Lower leg skin (tissue), 4 donors: ENCODE results near the gene ENTPD1. TPM values are rescaled to one million over a fixed set of nuclear protein-coding genes. Genes with fewer than 3 reads are reported as not detected.
"Not testable (repeated sequence)": the region's sequence is repeated elsewhere in the genome, so short reads cannot be mapped to it uniquely, and the experiment has no call there.

Experiments used
- DNase-seq, 2 donors: peaks; one replicate each; pipeline ENCODE4 v3.0.0-alpha.2; 2019; ENCODE audit warnings: low spot score in 2 of 2
- H3K4me3 ChIP-seq: fragments of 200-600 bp; sonication (generic); 2 replicates; pipeline ENCODE4 v1.5.1; 2017; ENCODE audit warnings: mild to moderate bottlenecking, low read depth; ENCODE audit not compliant: poor library complexity, severe bottlenecking
- CTCF ChIP-seq, 3 donors: fragments of 450-650 bp; IDR thresholded peaks; one replicate each; pipeline ENCODE4 v1.5.1; 2016; ENCODE audit warnings: antibody characterized with exemption in 3 of 3, mild to moderate bottlenecking in 3 of 3, moderate library complexity in 2 of 3
- POLR2A ChIP-seq, 2 donors: fragments of 450-650 bp; IDR thresholded peaks; one replicate each; pipeline ENCODE4 v1.6.1; 2016 to 2017; ENCODE audit warnings: antibody characterized with exemption in 2 of 2, mild to moderate bottlenecking in 1 of 2, moderate library complexity in 1 of 2
- WGBS, 2 donors: methylation state at CpG; one replicate each; pipeline ENCODE4 v1.1.5; 2018; 5-methylcytosine and 5-hydroxymethylcytosine counted together
- intact Hi-C: fragments of 100-400 bp; cut with DNase I; formaldehyde crosslinking; loops from one replicate; pipeline ENCODE4 v1.15.0; 2023; ENCODE audit warnings: low total_unique reads
- total RNA-seq, 4 donors: library from RNA; depleted of rRNA; stranded (reverse); fragments of >200 nt; gene quantifications; one replicate each; pipeline ENCODE4 v1.1.0, GENCODE V29; 2016

The ENTPD1 gene
- total RNA-seq, 4 donors from 2014 or later, result 5.3 to 15.7 (median 7.7) TPM

GRCh38 chr10:95865814-95866466 lies 110.0 kb downstream of the ENTPD1 start:
- no peak for TF ChIP-seq POLR2A (IDR thresholded peaks at IDR 0.05)
- TF ChIP-seq CTCF (IDR thresholded peaks at IDR 0.05), result no peak
- no peak overlapping the region for H3K4me3 ChIP-seq
- intact Hi-C loops, result no loop called here
- no peak for DNase-seq
- 81 to 84% methylated on average over 6 of the region's 6 CpGs for WGBS, 2 donors

DNA sequence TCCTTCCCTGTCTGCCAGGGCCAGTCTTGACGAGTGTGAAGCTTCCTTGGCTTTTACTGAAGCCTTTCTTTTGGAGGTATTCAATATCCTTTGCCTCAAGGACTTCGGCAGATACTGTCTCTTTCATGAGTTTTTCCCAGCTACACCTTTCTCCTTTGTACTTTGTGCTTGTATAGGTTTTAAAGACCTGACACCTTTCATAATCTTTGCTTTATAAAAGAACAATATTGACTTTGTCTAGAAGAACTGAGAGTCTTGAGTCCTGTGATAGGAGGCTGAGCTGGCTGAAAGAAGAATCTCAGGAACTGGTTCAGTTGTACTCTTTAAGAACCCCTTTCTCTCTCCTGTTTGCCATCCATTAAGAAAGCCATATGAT lies 110.5 kb downstream of the ENTPD1 start:
- WGBS, 2 donors, result 72 to 75% methylated on average over 2 of the region's 2 CpGs
- TF ChIP-seq CTCF (IDR thresholded peaks at IDR 0.05), result no peak
- no peak for TF ChIP-seq POLR2A (IDR thresholded peaks at IDR 0.05)
- intact Hi-C loops, result no loop called here

GRCh38 chr10:95867866-95868265 lies 111.9 kb downstream of the ENTPD1 start:
- no peak for TF ChIP-seq POLR2A (IDR thresholded peaks at IDR 0.05)
- WGBS, 2 donors, result 84 to 88% methylated on average over 4 of the region's 4 CpGs
- intact Hi-C loops, result no loop called here
- DNase-seq, result no peak
- no peak overlapping the region for H3K4me3 ChIP-seq

More for the DNA sequence above, 110.5 kb downstream of the ENTPD1 start:
- DNase-seq, result no peak
- no peak overlapping the region for H3K4me3 ChIP-seq

DNA sequence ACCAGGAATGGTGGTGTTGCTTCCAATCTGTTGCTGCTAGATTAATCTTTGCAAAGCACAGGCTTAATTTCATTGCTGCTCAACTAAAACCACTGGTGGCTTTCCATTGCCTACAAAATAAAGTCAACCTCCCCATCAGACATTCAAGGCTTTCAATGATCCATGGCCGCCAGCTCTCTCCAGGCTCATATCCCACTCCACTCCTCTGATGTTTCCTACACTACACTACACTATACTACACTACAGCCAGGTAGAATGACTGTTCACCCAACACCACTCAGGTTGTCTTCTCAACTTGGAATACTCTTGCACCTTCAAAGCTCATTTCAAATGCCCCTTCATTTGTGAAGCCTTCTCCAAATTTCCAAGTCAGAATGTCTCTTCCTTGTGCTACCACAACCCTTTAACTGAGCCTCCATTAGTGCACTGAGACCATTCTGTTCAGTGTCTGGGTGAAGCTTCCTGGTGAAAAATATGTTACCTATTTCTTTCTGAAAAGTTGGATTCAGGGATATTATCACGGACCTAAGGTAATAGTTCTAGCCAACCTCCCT lies 116.3 kb downstream of the ENTPD1 start:
- DNase-seq, result no peak
- 2 to 93% methylated on average over 2 of the region's 2 CpGs for WGBS, 2 donors
- no peak overlapping the region for H3K4me3 ChIP-seq
- intact Hi-C loops, result no loop called here
- TF ChIP-seq CTCF (IDR thresholded peaks at IDR 0.05), result no peak

GRCh38 chr10:95873139-95873538 lies 117.2 kb downstream of the ENTPD1 start:
- TF ChIP-seq CTCF (IDR thresholded peaks at IDR 0.05) (no peak), POLR2A (IDR thresholded peaks at IDR 0.05) (no peak)
- no peak overlapping the region for H3K4me3 ChIP-seq
- no peak for DNase-seq
- intact Hi-C loops, result no loop called here
- WGBS, 2 donors, result 94 to 98% methylated on average over 2 of the region's 2 CpGs

GRCh38 chr10:95873651-95874050 lies 117.7 kb downstream of the ENTPD1 start:
- 94% methylated on average over 4 of the region's 4 CpGs for WGBS, 2 donors
- no peak overlapping the region for H3K4me3 ChIP-seq
- TF ChIP-seq CTCF (IDR thresholded peaks at IDR 0.05) (no peak), POLR2A (IDR thresholded peaks at IDR 0.05) (no peak)
- intact Hi-C loops, result no loop called here
- no peak for DNase-seq

GRCh38 chr10:95874783-95875182 lies 118.8 kb downstream of the ENTPD1 start:
- DNase-seq, H3K4me3 ChIP-seq, intact Hi-C loops: not testable (repeated sequence)
